Retina (tissue), 1 donor: Measurements from ENCODE around the gene NFASC.

Experiments used
- DNase-seq: peaks from one replicate; pipeline ENCODE4 v3.0.0-alpha.2; 2016

Gene NFASC

DNA sequence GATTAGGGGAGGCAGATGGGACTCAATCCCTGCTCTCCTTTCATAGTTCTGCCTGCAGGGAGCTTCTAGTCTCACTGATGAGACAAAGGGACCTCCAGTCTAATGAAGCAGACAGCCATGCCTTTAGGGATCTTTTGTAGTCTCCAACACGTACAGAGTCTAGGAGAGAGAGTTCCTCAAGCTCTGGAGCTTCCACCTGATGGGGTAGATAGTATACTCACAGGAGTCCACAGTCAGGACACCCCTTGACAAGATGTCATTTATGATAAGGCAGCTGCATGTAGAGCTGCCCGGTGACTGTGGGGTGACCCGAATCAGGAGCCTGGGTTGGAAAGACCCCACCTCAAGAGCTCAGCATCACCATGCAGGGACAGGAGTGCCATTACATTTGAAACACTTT is 117.0 kb downstream of the NFASC start:
- no peak for DNase-seq

DNA sequence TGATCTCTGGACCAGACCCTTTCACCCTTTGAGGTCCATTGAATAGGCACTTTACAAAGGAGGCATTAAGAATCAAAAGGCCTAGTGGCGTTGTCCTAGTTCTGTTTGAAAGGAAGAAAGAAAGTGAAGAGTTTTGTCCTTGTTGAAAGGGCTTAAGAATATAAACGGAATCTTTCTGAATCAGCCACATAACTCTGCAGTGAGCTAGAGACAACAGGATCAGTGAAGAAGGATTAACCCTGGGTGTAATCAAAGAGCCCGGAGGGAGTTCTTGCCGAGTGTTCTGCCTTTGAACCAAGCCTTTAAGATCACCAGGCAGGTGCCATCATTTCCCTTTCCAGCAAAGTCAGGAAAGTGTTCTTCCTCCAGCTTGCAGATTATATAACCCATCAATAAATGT is 117.5 kb downstream of the NFASC start:
- no peak for DNase-seq

DNA sequence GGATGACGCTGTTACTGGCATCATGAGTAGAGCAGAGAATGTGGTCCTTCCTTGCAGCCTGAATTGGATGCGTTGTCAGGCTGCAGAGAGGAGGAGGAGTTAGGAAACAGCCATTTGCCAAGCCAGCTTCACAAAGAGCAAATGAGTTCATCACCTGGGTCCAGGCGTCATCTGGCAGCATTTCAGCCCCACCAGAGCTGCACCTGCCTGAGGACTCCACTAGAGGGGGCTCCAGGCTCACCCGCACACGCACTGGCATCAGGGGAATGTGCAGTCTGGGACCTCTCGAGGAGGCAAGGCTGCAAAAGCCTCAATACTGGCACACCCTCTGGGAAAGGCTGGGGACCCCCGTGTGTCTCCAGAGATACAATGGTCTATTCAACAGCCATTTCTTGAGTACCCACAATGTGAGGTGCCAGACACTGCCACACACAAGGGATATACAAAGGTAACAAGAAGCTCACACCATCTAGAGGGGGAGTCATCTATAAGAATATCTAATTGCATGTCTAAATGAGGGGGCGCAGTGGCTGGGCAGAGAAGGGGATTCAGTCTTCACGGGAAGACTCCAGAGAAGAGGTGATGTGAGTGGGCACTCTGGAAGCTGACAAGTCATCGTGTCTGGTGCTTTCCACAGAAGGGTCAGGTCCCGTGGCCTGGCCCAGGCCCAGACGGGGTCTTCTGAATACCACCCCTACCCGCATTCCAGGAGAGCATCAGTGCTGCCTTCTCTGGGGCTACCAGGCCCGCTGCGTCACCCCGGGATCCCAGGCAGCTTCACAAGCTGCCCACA is 118.8 kb downstream of the NFASC start:
- DNase-seq: peak; percentile 92

DNA sequence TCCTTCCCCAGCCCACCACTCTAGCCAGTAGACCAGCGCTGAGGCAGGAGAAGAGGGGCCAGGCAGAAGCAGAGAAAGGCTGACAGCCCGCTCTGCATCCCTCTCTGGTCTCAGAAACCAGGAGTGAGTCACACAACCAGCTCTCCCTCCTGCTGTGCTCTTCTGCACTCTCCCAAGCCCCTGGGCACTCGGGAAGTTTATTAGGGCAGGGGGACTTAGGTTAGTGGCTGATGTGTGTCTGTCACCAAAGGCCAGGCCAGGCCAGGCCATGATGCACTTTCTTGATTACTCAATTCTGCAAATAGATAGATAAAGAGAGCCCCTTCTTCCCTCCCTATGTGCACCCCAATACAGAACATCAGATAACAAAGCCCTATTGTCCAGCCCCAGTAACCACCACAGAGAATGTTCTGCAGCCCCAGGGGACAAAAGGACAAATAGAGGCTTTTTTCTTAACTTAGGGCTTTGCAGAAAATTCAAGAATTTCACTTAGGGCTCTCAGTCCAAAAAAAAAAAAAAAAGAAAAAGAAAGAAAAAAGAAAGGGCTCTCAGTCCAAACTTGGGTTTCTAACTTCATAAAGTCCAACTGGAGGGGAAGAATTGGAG is 119.5 kb downstream of the NFASC start:
- no peak for DNase-seq

DNA sequence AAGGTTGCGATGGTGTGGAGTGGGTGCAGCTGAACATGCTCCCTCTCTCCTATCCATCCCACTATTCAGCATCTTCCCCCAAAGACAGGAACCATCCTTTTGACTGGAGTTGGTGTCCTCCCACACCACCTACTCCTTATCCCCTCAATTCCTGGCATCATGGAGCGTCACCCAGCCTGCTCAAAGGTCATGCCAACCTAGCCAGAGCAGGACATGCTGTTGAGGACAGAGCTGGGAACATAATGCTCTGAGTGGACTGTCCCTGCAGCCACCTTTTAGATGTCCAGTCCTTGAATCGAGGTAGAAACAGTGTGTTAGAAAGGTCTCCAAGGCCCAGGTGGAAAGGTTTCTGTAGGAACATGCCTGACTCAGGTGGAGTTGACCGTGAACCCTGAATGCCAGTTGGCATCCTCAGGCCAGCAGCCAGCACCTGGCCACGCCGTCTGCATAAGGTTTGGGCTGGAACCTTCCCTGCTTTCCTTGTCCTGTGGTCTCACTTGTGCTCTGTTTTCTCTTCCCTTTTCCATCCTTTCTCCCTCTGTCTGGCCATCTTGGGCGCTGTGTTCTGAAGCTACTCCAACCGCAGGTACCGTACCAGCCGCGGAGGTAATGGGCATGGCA is 120.2 kb downstream of the NFASC start:
- no peak for DNase-seq

DNA sequence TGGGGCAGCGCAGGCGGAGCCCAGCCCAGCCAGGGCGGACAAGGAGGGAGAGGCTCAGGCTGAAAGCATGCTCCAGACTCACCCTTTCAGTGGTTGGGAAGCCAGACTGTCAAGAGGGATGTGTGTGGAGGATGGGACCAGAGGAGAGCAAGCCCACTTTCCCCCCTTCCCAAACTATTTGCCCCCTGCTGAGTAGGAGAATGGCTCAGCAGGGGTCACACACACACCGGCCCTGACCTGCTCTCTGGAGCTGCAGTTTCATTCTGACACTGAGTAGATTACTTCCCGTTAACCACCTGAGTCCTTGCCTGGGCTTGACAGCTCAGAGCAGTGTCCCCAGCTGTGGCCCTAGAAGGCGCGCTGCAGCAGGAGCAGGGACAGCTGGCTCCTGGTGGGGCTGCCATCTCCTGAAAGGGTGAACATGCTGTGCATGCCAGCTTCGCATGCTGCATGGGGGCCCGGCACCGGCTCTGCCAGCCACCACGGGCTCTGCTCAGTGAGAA is 120.7 kb downstream of the NFASC start:
- peak; percentile 62 for DNase-seq

DNA sequence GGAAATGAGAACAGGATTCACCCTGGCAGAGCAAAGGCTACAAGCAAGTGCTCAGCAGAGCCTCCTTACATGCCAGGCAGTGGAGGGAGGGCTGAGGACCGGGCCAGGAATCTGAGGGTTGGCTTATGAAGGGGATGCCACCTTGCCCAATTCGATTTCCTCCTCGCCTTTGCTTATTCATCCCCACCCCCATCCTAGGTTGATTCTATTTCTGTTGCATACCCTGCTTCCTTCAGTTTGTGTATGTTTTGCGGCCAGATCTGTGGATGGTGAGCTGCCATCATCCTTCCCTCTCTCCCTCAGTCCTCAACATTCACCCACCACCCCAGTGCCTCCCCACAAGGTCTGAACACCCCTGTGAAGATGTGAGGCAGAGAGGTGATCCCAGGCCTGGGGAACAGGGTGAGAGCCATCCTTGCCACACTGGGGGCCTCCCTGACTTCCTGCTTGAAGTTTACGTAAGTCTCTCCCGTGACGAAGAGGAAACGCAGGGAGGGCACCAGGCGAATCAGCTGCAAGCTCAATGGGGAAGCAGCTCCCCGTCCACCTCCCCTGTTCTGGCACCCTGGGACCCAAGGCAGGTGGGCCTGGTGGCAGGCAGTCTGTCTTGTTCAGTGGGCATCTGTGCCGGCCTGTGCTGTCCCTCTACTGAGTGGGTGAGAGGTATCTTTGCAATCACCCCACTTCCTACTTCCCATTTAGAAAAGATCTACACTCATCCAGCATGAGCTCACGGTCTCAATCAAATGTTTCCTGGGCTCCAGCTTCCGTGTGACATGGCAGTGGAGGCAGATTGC is 121.7 kb downstream of the NFASC start:
- DNase-seq: no peak

DNA sequence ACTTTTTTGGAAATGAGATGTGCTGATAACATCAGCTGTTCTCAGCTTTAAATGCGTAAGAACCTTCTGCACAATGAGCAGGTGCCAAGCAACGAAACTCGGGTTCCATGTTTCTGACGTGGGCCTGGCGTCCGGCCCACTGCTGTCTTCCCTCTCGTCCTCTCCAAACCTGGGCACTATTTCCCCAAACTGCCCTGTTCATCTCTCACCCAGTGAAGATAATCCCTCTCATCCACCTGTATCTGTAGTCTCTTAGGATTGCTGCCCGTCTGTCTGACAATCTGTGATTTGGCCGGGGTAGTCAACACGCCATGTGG is 122.3 kb downstream of the NFASC start:
- no peak for DNase-seq

DNA sequence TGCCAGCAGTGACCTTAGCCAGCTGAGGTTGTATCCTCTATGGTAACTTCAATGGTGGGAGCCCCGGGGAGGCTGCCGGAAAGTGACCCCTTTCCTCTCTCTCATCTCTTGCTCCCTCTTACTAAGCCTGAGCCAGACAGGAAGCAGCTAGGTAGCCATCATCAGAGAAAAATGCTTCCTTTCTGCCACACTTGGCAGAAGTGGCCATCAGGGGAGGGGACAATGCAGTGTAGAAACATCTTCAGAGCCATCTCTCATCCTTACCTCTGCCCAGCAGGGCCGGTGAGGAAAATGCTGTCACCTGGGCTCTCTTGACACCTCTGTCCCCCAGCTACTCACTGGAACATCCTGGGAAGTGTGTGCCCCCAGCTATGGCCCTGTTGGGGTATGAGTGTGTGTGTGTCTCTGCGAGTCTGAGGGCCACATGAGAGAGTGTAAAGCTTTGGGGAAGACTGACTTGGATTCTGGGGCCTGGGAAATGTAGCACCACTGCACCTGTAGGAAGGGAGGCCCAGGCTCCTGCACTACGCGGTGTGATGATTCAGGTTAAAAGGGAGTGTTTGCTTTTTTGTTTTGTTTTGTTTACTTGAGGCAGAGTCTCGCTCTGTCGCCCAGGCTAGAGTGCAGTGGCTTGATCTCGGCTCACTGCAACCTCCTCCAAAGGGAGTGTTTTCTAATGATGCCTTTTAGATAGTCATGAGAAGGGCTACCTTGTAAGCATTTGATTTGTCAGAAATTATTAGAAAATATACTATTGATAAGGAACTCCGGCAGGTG is 123.6 kb downstream of the NFASC start:
- DNase-seq: no peak

DNA sequence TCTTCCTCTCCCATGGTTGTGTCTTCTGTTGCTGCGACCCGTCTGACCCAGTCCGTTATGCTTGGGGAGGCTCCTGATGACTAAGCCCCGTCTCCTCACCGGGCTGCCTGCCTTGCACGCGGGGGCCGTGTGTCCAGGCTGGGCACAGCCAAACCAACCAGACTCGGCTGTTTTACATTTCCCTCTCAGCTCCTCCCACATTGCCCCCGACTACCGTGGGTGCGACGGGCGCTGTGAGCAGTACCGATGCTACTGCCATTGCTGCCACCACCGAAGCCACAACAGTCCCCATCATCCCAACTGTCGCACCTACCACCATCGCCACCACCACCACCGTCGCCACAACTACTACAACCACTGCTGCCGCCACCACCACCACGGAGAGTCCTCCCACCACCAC is 126.3 kb downstream of the NFASC start:
- DNase-seq: no peak

DNA sequence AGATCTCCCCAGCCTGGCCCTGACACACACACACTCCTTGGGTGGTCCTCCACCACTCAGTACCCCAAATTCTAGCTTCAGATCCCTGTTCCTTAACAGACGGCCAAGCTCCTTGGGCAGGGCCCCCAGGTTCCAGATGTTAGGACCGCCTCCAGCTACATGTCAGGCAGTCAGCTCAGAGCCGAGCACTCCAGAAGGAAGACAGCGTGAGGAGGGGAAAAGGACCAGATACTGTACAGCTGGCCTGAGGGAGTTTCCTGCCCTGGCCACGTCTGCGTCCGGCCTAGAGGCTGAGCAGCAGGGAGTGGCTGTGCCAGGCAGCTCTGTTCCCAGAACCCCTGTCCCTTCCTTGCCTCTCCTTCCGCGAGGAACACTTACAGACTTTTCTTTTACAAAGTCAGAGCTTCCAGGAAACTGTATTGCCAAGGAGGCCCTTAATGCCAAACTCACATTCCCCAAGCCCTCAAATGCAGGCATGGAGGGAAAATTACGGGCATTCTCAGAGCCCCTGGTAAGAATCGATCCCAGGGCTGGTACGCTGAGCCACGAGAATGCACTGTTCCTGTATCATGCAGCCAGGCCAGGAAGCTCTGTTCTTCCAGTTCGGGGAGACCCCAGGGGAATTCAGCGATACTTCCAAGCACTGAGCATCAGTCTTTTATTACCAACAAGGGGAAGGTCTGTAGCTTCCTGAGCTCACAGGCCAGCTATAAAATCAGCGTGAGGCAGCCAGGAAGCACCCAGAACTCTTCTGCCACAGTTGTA is 127.1 kb downstream of the NFASC start:
- no peak for DNase-seq

DNA sequence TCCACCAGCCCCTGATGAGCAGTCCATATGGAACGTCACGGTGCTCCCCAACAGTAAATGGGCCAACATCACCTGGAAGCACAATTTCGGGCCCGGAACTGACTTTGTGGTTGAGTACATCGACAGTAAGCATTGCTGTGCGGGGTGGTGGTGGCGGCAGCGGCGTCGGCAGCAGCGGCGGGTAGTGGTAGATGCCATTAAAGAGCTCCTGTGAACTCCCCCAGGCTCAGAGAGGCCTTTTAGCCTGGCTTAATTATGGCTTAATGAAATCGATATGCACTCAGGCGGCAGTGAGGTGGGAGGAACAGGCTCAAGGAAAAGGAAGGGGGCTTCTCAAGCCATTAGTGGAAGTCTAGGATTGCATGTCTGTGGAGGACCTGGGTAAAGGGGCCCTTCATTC is 130.5 kb downstream of the NFASC start:
- peak; percentile 56 for DNase-seq

DNA sequence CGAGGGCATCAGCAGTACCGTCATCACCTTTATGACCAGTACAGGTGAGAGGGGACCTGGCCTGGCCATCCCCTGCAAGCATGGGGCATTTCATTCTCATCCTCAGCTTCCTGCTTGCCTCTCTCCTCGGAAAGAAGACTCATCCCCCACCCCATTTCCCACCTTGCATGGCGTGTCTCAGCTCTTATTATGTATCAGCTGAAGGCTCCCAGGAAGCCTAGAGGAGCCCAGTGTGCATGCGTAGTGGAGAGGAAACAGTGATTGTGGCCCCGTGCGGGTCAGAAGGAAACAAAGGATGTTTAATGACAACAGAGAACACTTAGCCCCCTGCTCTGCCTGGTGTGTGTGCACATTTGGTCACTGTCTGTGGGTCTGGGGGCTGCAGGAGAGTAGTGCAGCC is 132.0 kb downstream of the NFASC start:
- peak; percentile 23 for DNase-seq

DNA sequence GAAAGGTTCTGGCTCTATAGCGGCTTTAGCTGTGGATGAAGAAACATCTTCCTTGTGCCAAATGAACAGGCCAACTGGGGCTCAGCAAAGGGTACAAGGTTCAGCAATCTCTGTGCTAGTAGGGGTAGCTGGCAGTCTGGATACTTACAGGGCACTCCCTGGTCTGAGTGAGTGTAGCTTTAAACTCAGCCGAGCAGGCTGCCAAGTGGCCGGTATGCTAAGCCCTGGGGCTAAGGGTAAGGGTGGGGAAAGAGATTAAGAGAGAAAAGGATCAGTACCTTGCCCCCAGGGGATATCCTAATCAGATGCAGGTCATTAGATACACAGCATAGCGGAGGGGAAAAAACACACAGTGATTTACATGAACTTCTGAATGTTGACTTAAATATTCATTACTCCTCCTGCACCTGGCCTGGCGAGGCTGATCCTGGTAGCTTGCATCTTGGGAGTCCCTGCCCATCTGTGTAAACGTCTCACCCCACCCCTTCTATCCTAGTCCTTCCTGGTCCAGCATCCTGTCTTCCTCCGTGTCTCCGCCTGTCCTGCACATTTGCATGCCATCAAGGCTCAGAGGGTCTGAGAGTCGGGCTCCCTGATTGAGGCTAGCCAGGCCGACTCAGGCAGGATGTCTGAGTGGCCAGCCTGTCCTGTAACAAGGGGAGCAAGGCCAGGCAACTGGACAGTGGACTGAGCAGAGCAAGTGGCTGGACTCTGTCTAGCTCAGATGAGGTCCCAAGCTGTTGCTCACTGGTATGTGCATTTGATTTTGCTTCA is 132.9 kb downstream of the NFASC start:
- DNase-seq: peak; percentile 23

DNA sequence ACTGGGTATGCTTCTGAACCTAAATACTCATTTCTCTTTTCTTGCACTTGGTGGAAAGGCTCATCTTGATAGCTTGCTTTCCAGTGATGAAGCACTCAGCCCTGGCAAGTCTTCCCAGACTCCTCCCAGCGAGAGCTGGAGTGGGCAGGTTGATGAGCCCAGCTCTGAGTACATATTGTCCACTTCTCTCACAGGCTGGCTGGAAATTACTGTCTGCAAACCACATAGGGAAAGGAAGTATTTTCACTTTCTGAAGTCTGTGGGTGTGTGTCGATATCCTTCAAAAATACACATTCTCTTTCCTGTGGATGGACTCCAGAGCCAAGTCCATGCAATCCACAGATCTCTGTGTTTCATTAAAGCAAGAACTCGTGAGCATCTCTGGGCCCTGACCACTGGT is 133.7 kb downstream of the NFASC start:
- no peak for DNase-seq

DNA sequence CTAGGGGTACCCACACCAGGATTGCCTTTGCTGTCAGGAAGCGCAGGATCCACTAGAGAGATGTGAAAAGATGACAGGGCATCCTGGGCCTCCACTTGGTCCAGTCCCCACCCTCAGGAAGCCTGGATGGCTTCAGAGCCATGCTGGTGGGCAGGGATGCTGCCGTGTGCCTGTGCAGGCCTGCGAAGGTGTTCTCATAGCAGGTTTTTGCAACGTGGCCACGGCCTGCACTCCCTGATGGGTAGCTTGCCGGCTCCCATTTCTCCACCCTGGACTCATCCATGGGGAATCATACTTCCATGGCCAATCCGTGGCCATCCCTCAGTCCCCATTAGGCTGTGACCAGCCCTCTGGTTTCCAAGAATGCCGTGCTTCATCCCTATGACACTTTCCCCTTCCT is 138.2 kb downstream of the NFASC start:
- no peak for DNase-seq

DNA sequence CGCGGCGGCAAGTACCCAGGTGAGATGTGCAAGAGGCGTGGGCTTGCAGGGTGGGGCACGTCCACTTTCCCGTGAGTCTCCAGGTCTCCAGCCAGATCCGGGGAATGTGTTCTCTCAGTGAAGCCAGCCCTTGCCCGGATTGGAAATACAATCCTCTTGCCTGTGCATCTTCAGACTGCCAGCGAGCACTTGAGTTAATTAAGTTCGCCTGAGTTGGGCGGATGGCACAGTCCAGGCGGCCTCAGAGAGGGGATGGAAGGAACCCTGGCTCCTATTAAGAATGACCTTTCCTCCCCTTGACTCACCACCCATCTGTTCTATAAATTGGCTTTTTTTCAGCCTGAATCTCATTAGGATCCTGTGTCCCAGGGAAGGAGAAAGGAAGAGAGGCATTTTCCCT is 139.0 kb downstream of the NFASC start:
- DNase-seq: peak; percentile 40

DNA sequence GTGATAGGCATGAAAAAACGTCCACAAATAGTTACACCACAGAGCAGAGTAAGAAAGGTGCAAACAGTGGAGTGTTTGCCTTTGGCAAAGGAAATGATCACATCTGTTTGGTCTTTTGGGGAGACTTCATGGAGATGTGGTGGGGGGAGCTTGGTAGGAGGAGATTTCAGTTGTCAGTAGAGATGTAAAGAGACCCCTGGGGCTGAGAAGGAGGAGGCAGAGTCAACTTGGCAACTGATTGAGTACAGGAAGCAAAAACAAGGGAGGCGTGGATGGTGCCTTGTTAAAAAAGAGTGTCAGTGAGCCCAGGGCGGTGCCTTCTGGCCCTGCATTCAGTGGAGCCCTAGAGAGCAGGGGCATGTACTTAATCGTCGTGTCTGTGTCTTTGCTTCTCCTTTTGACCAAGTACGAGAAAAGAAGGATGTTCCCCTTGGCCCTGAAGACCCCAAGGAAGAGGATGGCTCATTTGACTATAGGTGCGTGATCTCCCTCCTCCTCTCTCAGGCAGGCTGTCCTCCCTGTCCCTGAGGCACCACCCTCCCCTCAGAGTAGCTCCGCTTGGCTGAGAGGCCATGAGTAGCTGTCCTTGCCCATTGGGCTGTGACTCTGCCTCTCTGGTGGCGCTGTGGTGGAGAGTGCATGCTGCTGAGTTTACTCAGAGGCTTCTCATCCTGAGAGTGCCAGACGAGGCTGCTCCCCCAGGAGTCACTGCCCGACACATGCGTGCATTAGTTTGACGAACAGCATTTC is 141.9 kb downstream of the NFASC start:
- peak; percentile 55 for DNase-seq

DNA sequence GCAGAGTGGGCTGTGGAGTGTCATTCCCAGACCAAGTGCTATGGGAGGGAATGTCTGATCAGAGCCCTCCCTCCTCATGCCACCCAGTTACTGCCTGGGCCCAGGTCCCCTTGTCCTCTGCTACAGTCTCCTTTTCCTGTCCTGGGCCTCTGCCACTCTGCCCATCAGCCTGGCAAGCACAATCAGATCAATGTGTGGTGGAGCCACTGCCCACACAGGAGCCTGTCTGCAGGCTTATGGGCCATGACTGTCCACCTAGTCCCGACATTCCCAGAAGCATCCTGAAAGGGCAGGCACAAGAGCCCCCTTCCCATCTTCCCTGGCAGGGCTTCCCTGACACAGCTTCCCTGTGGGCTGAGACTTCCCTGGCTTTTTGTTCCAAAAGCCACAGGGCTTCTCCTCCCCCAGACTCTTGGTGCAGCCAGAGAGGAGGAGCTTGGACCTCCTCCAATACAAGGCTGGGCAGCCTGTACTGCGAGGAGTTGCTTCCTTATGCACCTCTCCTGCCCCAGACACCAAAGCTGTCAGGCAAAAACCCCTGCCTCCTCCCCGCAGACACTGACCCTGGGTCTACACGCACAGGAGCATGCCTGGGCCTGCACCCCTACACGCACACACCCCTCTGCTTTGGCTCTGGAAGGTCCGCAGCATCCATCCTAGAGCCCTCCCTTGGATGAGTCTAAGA is 143.2 kb downstream of the NFASC start:
- DNase-seq: peak; percentile 24

DNA sequence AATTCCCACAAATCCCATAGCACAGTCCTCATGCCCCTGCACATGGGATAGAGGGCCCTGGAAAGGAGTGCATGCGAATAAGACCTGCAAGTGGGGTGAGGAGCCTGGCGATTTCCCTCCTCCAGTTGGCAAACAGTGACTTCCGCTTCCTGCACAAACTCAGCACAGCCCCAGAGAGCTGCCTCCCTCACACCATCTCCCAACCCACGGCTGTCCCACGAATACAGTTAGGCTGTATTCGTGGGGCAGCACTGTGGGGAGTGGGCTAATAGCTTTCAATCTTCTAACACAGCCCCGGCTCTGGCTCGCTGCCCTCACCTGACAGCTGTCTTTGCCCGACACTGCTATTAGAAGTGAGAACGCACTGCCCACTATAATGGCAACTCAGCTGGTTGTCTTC is 144.1 kb downstream of the NFASC start:
- no peak for DNase-seq
